Large intestine (tissue), 3 donors: ENCODE measurements around the gene EPHB2. TPM values are rescaled to one million over a fixed set of nuclear protein-coding genes. Genes with fewer than 3 reads are reported as not detected.

Experiments
- DNase-seq, 2 donors: peaks; one replicate each; pipeline versions ENCODE4 v3.0.0 to v3.0.0-alpha.2; 2013
- H3K27ac ChIP-seq: one replicate; pipeline ENCODE4 v1.5.1; 2013; ENCODE audit warnings: low read length
- H3K27me3 ChIP-seq: 2 replicates; pipeline ENCODE4 v1.6.1; 2013; ENCODE audit warnings: low read length; ENCODE audit not compliant: control insufficient read depth, insufficient read depth
- H3K36me3 ChIP-seq: 2 replicates; pipeline ENCODE4 v1.6.1; 2013; ENCODE audit warnings: low read length; ENCODE audit not compliant: control insufficient read depth, insufficient read depth
- H3K4me1 ChIP-seq: one replicate; pipeline ENCODE4 v1.6.1; 2013; ENCODE audit warnings: low read length; ENCODE audit not compliant: control insufficient read depth, insufficient read depth
- H3K4me3 ChIP-seq: one replicate; pipeline ENCODE4 v1.5.1; 2013; ENCODE audit warnings: low read length
- H3K9me3 ChIP-seq: one replicate; pipeline ENCODE4 v1.6.1; 2013; ENCODE audit warnings: mild to moderate bottlenecking, low read depth, low read length, moderate library complexity; ENCODE audit not compliant: control insufficient read depth
- WGBS: methylation state at CpG from one replicate; pipeline ENCODE4 v1.1.5; 2013; ENCODE audit warnings: low lambda C conversion rate; ENCODE audit not compliant: insufficient coverage; 5-methylcytosine and 5-hydroxymethylcytosine counted together
- polyA plus RNA-seq: library from polyadenylated mRNA; unstranded; fragments of 120-200 nt; gene quantifications from one replicate; pipeline ENCODE4 v1.2.1, GENCODE V29; 2013

The EPHB2 gene
- polyA plus RNA-seq, 1 donor = 37.6 TPM

DNA sequence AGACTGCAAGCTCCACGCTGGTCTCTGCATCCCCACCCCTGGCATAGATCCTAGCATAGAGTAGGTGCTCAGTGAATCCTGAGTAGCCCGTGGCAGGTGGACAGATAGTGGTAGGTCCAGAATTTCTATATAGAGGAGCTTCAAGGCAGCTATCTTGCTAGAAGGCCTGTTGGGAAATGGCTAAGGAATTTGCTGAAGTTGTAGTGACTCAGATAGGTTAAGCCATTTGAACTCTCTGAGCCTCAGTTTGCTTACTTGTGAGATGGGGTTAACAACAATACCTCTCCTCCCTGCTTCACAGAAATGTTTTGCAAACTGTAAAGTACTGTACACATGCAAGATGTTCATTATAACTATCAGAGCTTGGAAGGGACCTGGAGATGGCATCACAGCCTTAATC, 23.4 kb upstream of the EPHB2 start:
- Histone ChIP-seq H3K4me1 (peaks cover 5% of the 10 kb centered on the region), H3K27ac (no peak overlapping the region), H3K36me3 (no peaks in the 10 kb centered on the region), H3K9me3 (no peaks in the 10 kb centered on the region), H3K27me3 (no peaks in the 10 kb centered on the region), H3K4me3 (no peak overlapping the region)
- no CpG with 5 or more reads among the region's 2 CpGs for WGBS
- DNase-seq = no peak

- H3K4me1 ChIP-seq = peaks cover 5% of the 10 kb centered on the region
- no peaks in the 10 kb centered on the region for H3K36me3 ChIP-seq
- H3K27me3 ChIP-seq = no peaks in the 10 kb centered on the region
- no peak for DNase-seq
- no peaks in the 10 kb centered on the region for H3K9me3 ChIP-seq
- H3K27ac ChIP-seq = no peak overlapping the region
- no peak overlapping the region for H3K4me3 ChIP-seq
Observed at GRCh38 chr1:22688466-22688865, 22.2 kb upstream of the EPHB2 start.

DNA sequence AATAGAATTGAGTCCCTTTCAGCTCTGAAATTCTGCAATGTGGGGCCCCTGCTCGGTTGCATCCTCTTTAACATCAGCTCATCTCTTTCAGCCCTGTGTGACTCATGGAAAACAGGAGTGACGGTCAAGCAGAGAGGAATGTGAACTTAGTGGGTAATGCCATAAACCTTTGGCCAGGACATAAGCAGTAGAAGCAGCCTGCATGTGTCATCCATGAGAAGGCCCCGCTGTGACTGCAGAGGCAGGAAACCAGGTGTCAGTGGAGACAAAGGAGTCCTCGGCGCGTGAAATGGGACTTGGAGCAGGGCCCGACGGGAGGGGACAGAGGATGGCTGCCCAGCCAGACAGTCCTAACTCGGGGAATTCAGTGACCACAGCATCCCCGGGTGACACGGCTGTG, 21.1 kb upstream of the EPHB2 start:
- H3K4me3 ChIP-seq = no peak overlapping the region
- no peaks in the 10 kb centered on the region for H3K36me3 ChIP-seq
- DNase-seq = peak; percentile 76 to 82
- H3K4me1 ChIP-seq = peaks cover 5% of the 10 kb centered on the region
- H3K27ac ChIP-seq = no peak overlapping the region
- H3K9me3 ChIP-seq = no peaks in the 10 kb centered on the region
- WGBS = 33% methylated on average over 1 of the region's 11 CpGs
- no peaks in the 10 kb centered on the region for H3K27me3 ChIP-seq

DNA sequence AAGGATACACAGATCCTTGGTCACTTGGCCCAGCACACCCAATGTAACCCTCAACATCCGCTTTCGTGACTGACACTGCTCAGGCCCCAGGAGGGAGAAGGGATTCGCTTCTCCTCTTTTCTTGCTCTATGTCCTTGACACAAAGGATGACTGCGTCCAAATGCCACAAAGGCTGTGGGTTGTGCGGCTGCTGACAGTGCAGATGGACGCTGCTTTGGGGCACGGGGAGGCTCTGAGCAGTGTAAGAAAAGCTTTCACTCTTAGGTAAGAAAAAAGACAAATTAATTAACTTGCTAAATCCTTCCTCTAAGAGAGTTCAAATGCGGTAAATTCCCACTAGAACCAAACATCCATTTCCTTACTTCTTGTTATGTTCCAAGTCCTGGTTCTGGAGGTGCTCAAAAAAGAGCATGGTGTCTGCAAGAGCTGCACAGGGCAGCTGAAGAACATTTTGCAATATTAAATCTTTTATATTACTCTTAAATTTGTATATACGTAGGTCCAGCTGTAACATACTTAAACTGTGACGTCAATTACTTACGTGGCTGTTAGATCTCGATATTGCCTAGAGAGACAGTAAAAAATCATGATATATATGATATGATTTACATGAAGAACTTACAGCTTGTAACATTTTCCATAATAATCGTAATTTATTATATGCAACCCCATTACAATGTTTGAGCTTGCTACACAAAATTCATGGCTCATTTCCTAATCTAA, 19.4 kb upstream of the EPHB2 start:
- Histone ChIP-seq H3K27ac (no peak overlapping the region), H3K27me3 (no peaks in the 10 kb centered on the region), H3K4me3 (no peak overlapping the region), H3K36me3 (no peaks in the 10 kb centered on the region), H3K9me3 (no peaks in the 10 kb centered on the region), H3K4me1 (peaks cover 5% of the 10 kb centered on the region)
- 85% methylated on average over 5 of the region's 13 CpGs for WGBS
- DNase-seq = no peak

DNA sequence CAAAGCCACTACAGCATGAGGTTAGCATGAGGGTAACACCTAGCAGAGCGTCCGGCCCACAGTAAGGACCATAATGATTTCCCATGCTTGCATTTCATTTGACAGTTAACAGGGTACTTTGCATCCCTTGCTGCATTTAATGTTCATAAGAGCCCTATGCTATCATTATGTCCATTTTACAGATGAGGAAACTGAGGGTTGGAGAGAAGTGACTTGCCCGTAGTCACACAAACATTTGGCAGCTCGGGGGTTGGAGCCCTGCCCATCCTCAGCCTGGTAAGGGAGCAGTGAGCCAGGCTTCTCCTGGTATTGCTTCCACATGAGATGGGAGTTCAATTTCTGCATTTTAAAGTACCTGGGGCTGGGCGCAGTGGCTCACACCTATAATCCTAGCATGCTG, 16.5 kb upstream of the EPHB2 start:
- H3K27ac ChIP-seq = no peak overlapping the region
- peaks cover 13% of the 10 kb centered on the region for H3K4me1 ChIP-seq
- no peak for DNase-seq

DNA sequence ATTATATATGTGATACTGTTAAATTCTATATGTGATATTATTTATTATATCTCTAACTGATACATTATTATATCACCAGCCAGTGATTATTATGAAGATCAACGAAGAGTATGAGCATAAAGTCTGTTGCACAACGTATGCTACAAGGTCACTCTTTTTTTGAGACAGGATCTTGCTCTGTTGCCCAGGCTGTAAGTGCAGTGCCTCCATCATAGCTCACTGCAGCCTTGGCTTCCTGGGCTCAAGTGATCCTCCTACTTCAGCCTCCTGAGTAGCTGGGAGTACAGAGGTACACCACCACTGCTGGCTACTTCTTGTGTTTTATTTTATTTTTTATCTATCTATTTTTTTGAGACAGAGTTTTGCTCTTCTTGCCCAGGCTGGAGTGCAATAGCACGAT, 14.0 kb upstream of the EPHB2 start:
- no peaks in the 10 kb centered on the region for H3K36me3 ChIP-seq
- 80% methylated on average over 1 of the region's 3 CpGs for WGBS
- H3K27ac ChIP-seq = no peak overlapping the region
- no peak overlapping the region for H3K4me3 ChIP-seq
- peaks cover 18% of the 10 kb centered on the region for H3K4me1 ChIP-seq
- DNase-seq = no peak
- no peaks in the 10 kb centered on the region for H3K9me3 ChIP-seq
- H3K27me3 ChIP-seq = no peaks in the 10 kb centered on the region

More for the DNA sequence above, 16.5 kb upstream of the EPHB2 start:
- H3K4me3 ChIP-seq = no peak overlapping the region
- no peaks in the 10 kb centered on the region for H3K36me3 ChIP-seq
- no peaks in the 10 kb centered on the region for H3K27me3 ChIP-seq
- no peaks in the 10 kb centered on the region for H3K9me3 ChIP-seq
- no CpG with 5 or more reads among the region's 5 CpGs for WGBS

GRCh38 chr1:22697980-22698379, 12.7 kb upstream of the EPHB2 start:
- DNase-seq = peak in 1 of 2 donors; percentile 55
- H3K4me3 ChIP-seq = no peak overlapping the region
- no CpG with 5 or more reads among the region's 5 CpGs for WGBS
- H3K27ac ChIP-seq = peak overlapping the region; percentile 25
- H3K36me3 ChIP-seq = no peaks in the 10 kb centered on the region
- H3K9me3 ChIP-seq = no peaks in the 10 kb centered on the region
- peaks cover 29% of the 10 kb centered on the region for H3K4me1 ChIP-seq
- no peaks in the 10 kb centered on the region for H3K27me3 ChIP-seq

GRCh38 chr1:22699681-22700520, 10.7 kb upstream of the EPHB2 start:
- H3K27me3 ChIP-seq = no peaks in the 10 kb centered on the region
- peaks cover 43% of the 10 kb centered on the region for H3K4me1 ChIP-seq
- no peaks in the 10 kb centered on the region for H3K9me3 ChIP-seq
- WGBS = no CpG with 5 or more reads among the region's 14 CpGs
- no peaks in the 10 kb centered on the region for H3K36me3 ChIP-seq
- H3K27ac ChIP-seq = no peak overlapping the region
- peak in 1 of 2 donors; percentile 52 for DNase-seq
- H3K4me3 ChIP-seq = no peak overlapping the region

DNA sequence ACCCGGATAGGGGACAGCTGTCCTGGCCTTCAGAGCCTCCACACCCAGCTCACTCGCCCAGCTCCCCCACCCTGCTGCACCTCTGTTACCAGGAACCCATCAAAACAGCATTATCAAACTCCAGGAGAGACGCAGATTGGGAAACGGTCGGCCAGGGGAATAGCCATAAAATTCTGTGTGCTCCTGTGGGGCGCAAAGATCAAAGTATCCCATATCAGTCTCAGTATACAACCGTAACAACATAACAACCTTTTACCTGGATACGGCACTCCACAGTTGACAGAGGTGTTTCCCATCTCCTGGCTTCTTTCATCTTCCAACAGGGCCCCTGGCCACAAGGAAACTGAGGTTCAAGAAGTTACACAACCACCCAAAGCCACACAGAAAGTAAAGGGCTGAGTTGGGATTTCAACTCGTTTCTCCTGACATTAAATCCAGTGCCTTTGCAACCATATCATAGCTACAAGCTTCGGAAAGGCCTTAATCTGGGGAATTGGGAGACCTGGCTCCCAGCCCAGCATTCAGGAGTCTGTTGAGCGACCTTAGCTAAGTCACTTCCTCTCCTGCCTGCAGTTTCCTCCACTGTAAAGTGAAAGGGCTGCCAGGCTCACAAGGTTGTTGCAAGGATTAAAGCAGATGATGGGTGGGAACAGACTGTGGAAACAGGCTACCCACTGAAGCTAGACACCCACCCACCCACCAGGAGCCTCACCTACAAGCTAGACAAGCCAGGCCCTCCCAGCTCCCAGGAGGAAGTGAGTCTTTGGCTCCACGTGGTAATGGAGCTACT, 8.1 kb upstream of the EPHB2 start:
- Histone ChIP-seq H3K27ac (peak overlapping the region; percentile 73), H3K36me3 (no peaks in the 10 kb centered on the region), H3K9me3 (no peaks in the 10 kb centered on the region), H3K4me3 (no peak overlapping the region), H3K4me1 (peaks cover 42% of the 10 kb centered on the region), H3K27me3 (no peaks in the 10 kb centered on the region)
- 20% methylated on average over 1 of the region's 12 CpGs for WGBS
- DNase-seq = peak; percentile 89 to 97

GRCh38 chr1:22704440-22705067, 6.1 kb upstream of the EPHB2 start:
- Histone ChIP-seq H3K36me3 (no peaks in the 10 kb centered on the region), H3K4me3 (no peak overlapping the region), H3K9me3 (no peaks in the 10 kb centered on the region), H3K4me1 (peaks cover 36% of the 10 kb centered on the region), H3K27ac (no peak overlapping the region), H3K27me3 (no peaks in the 10 kb centered on the region)
- peak; percentile 77 to 80 for DNase-seq
- WGBS = no CpG with 5 or more reads among the region's 2 CpGs
